Vagina (tissue), 2 donors: Measurements from ENCODE around the gene MRPL41. TPM values are rescaled to one million over a fixed set of nuclear protein-coding genes. Genes with fewer than 3 reads are reported as not detected.

ENCODE experiments used
- DNase-seq, 2 donors: peaks; one replicate each; pipeline ENCODE4 v3.0.0-alpha.2; 2017; ENCODE audit errors: extremely low spot score in 2 of 2
- H3K27ac ChIP-seq: fragments of 200-600 bp; sonication (generic); one replicate; pipeline ENCODE4 v1.5.1; 2019
- H3K27me3 ChIP-seq: fragments of 200-600 bp; sonication (generic); one replicate; pipeline ENCODE4 v1.5.1; 2019
- H3K36me3 ChIP-seq, 2 donors: fragments of 200-600 bp; sonication (generic); one replicate each; pipeline ENCODE4 v1.5.1; 2017 to 2019
- H3K4me1 ChIP-seq: fragments of 200-600 bp; sonication (generic); one replicate; pipeline ENCODE4 v1.5.1; 2019
- H3K4me3 ChIP-seq, 2 donors: fragments of 200-600 bp; sonication (generic); 1 replicate in 1 of 2; 2 replicates in 1 of 2; pipeline ENCODE4 v1.5.1; 2016 to 2019
- H3K9me3 ChIP-seq: fragments of 200-600 bp; sonication (generic); one replicate; pipeline ENCODE4 v1.5.1; 2019
- CTCF ChIP-seq, 3 experiments: fragments of 450-650 bp in 2 of 3; fragments of 200-600 bp in 1 of 3; sonication (generic) in 1 of 3; IDR thresholded peaks; one replicate each; pipeline ENCODE4 v1.5.1; 2017 to 2019; ENCODE audit warnings: antibody characterized with exemption in 3 of 3, mild to moderate bottlenecking in 2 of 3, moderate library complexity in 2 of 3
- POLR2A ChIP-seq, 2 donors: fragments of 450-650 bp; IDR thresholded peaks; one replicate each; pipeline ENCODE4 v1.6.1; 2017; ENCODE audit warnings: antibody characterized with exemption in 2 of 2, mild to moderate bottlenecking in 2 of 2, moderate library complexity in 2 of 2
- POLR2AphosphoS5 ChIP-seq, 2 donors: sonication (generic); formaldehyde crosslinking; IDR thresholded peaks; one replicate each; pipeline ENCODE4 v1.9.0; 2017; ENCODE audit warnings: antibody characterized with exemption in 2 of 2, mild to moderate bottlenecking in 2 of 2, low read depth in 1 of 2; ENCODE audit not compliant: insufficient read depth in 1 of 2
- intact Hi-C: fragments of 100-400 bp; cut with DNase I; formaldehyde crosslinking; loops from one replicate; pipeline ENCODE4 v1.15.1; 2023
- total RNA-seq: library from RNA; depleted of rRNA; stranded (reverse); fragments of >200 nt; gene quantifications from one replicate; pipeline ENCODE4 v1.2.3, GENCODE V29; 2016

The MRPL41 gene
- total RNA-seq, 1 donor from 2014 or later: 83.7 TPM

- no peak overlapping the region for H3K4me3 ChIP-seq
- intact Hi-C loops: no loop called here
- no peak for DNase-seq
- H3K27me3 ChIP-seq: no peaks in the 10 kb centered on the region
- peaks cover 11% of the 10 kb centered on the region for H3K4me1 ChIP-seq
- peaks cover 0 to 62% of the 10 kb centered on the region in 2 donors for H3K36me3 ChIP-seq
- TF ChIP-seq POLR2A (IDR thresholded peaks at IDR 0.05): no peak
- no peak for TF ChIP-seq POLR2AphosphoS5 (IDR thresholded peaks at IDR 0.05; ENCODE audit: insufficient read depth in 1 of 2, low read depth in 1 of 2)
- TF ChIP-seq CTCF (IDR thresholded peaks at IDR 0.05): no peak
- no peak overlapping the region for H3K27ac ChIP-seq
- no peaks in the 10 kb centered on the region for H3K9me3 ChIP-seq
Observed at GRCh38 chr9:137583347-137583746, 31.7 kb downstream of the MRPL41 start.

GRCh38 chr9:137583957-137584356 is 32.3 kb downstream of the MRPL41 start:
- TF ChIP-seq CTCF (IDR thresholded peaks at IDR 0.05) (no peak), POLR2AphosphoS5 (IDR thresholded peaks at IDR 0.05; ENCODE audit: insufficient read depth in 1 of 2, low read depth in 1 of 2) (no peak), POLR2A (IDR thresholded peaks at IDR 0.05) (no peak)
- H3K27ac ChIP-seq: no peak overlapping the region
- peaks cover 0 to 63% of the 10 kb centered on the region in 2 donors for H3K36me3 ChIP-seq
- intact Hi-C loops: no loop called here
- no peak overlapping the region for H3K4me3 ChIP-seq
- no peak for DNase-seq
- peaks cover 17% of the 10 kb centered on the region for H3K4me1 ChIP-seq
- no peaks in the 10 kb centered on the region for H3K9me3 ChIP-seq
- no peaks in the 10 kb centered on the region for H3K27me3 ChIP-seq

- DNase-seq: no peak
- no peak for TF ChIP-seq POLR2AphosphoS5 (IDR thresholded peaks at IDR 0.05; ENCODE audit: insufficient read depth in 1 of 2, low read depth in 1 of 2)
- TF ChIP-seq POLR2A (IDR thresholded peaks at IDR 0.05): no peak
- no peak for TF ChIP-seq CTCF (IDR thresholded peaks at IDR 0.05)
- no peaks in the 10 kb centered on the region for H3K9me3 ChIP-seq
- H3K4me3 ChIP-seq: no peak overlapping the region
- intact Hi-C loops: no loop called here
- peaks cover 28% of the 10 kb centered on the region for H3K4me1 ChIP-seq
- H3K27ac ChIP-seq: no peak overlapping the region
- H3K27me3 ChIP-seq: no peaks in the 10 kb centered on the region
- peaks cover 0 to 52% of the 10 kb centered on the region in 2 donors for H3K36me3 ChIP-seq
Observed at GRCh38 chr9:137586854-137587253, 35.2 kb downstream of the MRPL41 start.

- TF ChIP-seq POLR2AphosphoS5 (IDR thresholded peaks at IDR 0.05; ENCODE audit: insufficient read depth in 1 of 2, low read depth in 1 of 2): no peak
- TF ChIP-seq CTCF (IDR thresholded peaks at IDR 0.05): no peak
- no peak for TF ChIP-seq POLR2A (IDR thresholded peaks at IDR 0.05)
- H3K27me3 ChIP-seq: no peaks in the 10 kb centered on the region
- intact Hi-C loops: no loop called here
- no peak overlapping the region for H3K27ac ChIP-seq
- H3K4me3 ChIP-seq: no peak overlapping the region
- no peaks in the 10 kb centered on the region for H3K9me3 ChIP-seq
- DNase-seq: no peak
- peaks cover 28% of the 10 kb centered on the region for H3K4me1 ChIP-seq
- peaks cover 0 to 40% of the 10 kb centered on the region in 2 donors for H3K36me3 ChIP-seq
Observed at GRCh38 chr9:137588311-137588710, 36.6 kb downstream of the MRPL41 start.

- Histone ChIP-seq H3K4me3 (peak overlapping the region in 1 of 2 donors; percentile 70), H3K27ac (no peak overlapping the region), H3K9me3 (no peaks in the 10 kb centered on the region), H3K4me1 (peaks cover 28% of the 10 kb centered on the region), H3K36me3 (peaks cover 0 to 37% of the 10 kb centered on the region in 2 donors), H3K27me3 (no peaks in the 10 kb centered on the region)
- no peak for DNase-seq
- intact Hi-C loops: no loop called here
- TF ChIP-seq CTCF (IDR thresholded peaks at IDR 0.05): no peak
- TF ChIP-seq POLR2AphosphoS5 (IDR thresholded peaks at IDR 0.05; ENCODE audit: insufficient read depth in 1 of 2, low read depth in 1 of 2): no peak
- no peak for TF ChIP-seq POLR2A (IDR thresholded peaks at IDR 0.05)
Observed at GRCh38 chr9:137588891-137589290, 37.2 kb downstream of the MRPL41 start.
